ENCODE results near the gene PODNL1. TPM values are rescaled to one million over a fixed set of nuclear protein-coding genes. Genes with fewer than 3 reads are reported as not detected.

The PODNL1 gene
- total RNA-seq, 1 experiment from 2014 or later = 6.4 TPM

- H3K4me2 ChIP-seq = no peak overlapping the region
- CTCF ChIA-PET = no interaction called here
Observed at GRCh38 chr19:13934785-13935109, 3.5 kb downstream of the PODNL1 start.

GRCh38 chr19:13932911-13933393 is 5.3 kb downstream of the PODNL1 start:
- no peak overlapping the region for H3K4me2 ChIP-seq
- POLR2A ChIA-PET (ENCODE audit: unreplicated experiment) = interaction anchor here (0.6 kb wide), 1 partner anchor 197 kb away, joined by 3 read pairs; no protein-coding TSS in a partner anchor
- H3K9me3 ChIP-seq (ENCODE audit: insufficient read depth, low read depth) = no peaks in the 10 kb centered on the region
- H2AFZ ChIP-seq = no peak overlapping the region
- H3F3A ChIP-seq (ENCODE audit: insufficient read depth, low read depth) = peaks cover 27% of the 10 kb centered on the region
- no peaks in the 10 kb centered on the region for H3K4me1 ChIP-seq (replicated peaks; ENCODE audit: insufficient read depth)
- no peak overlapping the region for H3K4me3 ChIP-seq
- BruUV-seq (replicated peaks) = no TSS peak
- H3K27ac ChIP-seq = no peak overlapping the region
- H3K36me3 ChIP-seq (ENCODE audit: low read depth) = no peaks in the 10 kb centered on the region
- H3K79me2 ChIP-seq (ENCODE audit: low read depth) = no peaks in the 10 kb centered on the region
- TF ChIP-seq, protein P1, sequence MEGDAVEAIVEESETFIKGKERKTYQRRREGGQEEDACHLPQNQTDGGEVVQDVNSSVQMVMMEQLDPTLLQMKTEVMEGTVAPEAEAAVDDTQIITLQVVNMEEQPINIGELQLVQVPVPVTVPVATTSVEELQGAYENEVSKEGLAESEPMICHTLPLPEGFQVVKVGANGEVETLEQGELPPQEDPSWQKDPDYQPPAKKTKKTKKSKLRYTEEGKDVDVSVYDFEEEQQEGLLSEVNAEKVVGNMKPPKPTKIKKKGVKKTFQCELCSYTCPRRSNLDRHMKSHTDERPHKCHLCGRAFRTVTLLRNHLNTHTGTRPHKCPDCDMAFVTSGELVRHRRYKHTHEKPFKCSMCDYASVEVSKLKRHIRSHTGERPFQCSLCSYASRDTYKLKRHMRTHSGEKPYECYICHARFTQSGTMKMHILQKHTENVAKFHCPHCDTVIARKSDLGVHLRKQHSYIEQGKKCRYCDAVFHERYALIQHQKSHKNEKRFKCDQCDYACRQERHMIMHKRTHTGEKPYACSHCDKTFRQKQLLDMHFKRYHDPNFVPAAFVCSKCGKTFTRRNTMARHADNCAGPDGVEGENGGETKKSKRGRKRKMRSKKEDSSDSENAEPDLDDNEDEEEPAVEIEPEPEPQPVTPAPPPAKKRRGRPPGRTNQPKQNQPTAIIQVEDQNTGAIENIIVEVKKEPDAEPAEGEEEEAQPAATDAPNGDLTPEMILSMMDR (conservative IDR thresholded peaks at IDR 0.05) = no peak
- no peak for TF ChIP-seq EZH2 (IDR thresholded peaks at IDR 0.05; ENCODE audit: low read depth)
- CTCF ChIA-PET = no interaction called here
- no peaks in the 10 kb centered on the region for H3K9me2 ChIP-seq (ENCODE audit: insufficient read depth)
- DNase-seq = no peak
- 0 out of 2 replicates have a peak, but pooled peaks cover 2% of the 10 kb centered on the region for H4K20me1 ChIP-seq (ENCODE audit: insufficient read depth)
- intact Hi-C loops (cut with micrococcal nuclease; ENCODE audit: unreplicated experiment) = no loop called here
- no peaks in the 10 kb centered on the region for H3K27me3 ChIP-seq (ENCODE audit: insufficient read depth, low read depth)

More at GRCh38 chr19:13934785-13935109, 3.5 kb downstream of the PODNL1 start:
- no peaks in the 10 kb centered on the region for H3K9me2 ChIP-seq (ENCODE audit: insufficient read depth)
- H3K27me3 ChIP-seq (ENCODE audit: insufficient read depth, low read depth) = no peaks in the 10 kb centered on the region
- H3K27ac ChIP-seq = no peak overlapping the region
- intact Hi-C loops (cut with micrococcal nuclease; ENCODE audit: unreplicated experiment) = no loop called here
- no peak for DNase-seq
- no peak overlapping the region for H2AFZ ChIP-seq
- no peaks in the 10 kb centered on the region for H3K36me3 ChIP-seq (ENCODE audit: low read depth)
- no peak for TF ChIP-seq EZH2 (IDR thresholded peaks at IDR 0.05; ENCODE audit: low read depth)
- TF ChIP-seq, protein P1 (conservative IDR thresholded peaks at IDR 0.05) = no peak
- 0 out of 2 replicates have a peak, but pooled peaks cover 2% of the 10 kb centered on the region for H4K20me1 ChIP-seq (ENCODE audit: insufficient read depth)
- POLR2A ChIA-PET (ENCODE audit: unreplicated experiment) = no interaction called here
- no TSS peak for BruUV-seq (replicated peaks)
- no peaks in the 10 kb centered on the region for H3K9me3 ChIP-seq (ENCODE audit: insufficient read depth, low read depth)
- H3F3A ChIP-seq (ENCODE audit: insufficient read depth, low read depth) = peaks cover 15% of the 10 kb centered on the region; the same call in 1 of the 2 replicates
- H3K4me1 ChIP-seq (replicated peaks; ENCODE audit: insufficient read depth) = no peaks in the 10 kb centered on the region
- no peak overlapping the region for H3K4me3 ChIP-seq
- no peaks in the 10 kb centered on the region for H3K79me2 ChIP-seq (ENCODE audit: low read depth)

- Histone ChIP-seq H3K79me2 (ENCODE audit: low read depth) (no peaks in the 10 kb centered on the region), H3K4me2 (no peak overlapping the region), H3K27ac (no peak overlapping the region), H3F3A (ENCODE audit: insufficient read depth, low read depth) (peaks cover 29% of the 10 kb centered on the region), H3K36me3 (ENCODE audit: low read depth) (no peaks in the 10 kb centered on the region), H3K27me3 (ENCODE audit: insufficient read depth, low read depth) (no peaks in the 10 kb centered on the region), H3K4me1 (replicated peaks; ENCODE audit: insufficient read depth) (no peaks in the 10 kb centered on the region), H4K20me1 (ENCODE audit: insufficient read depth) (0 out of 2 replicates have a peak, but pooled peaks cover 2% of the 10 kb centered on the region), H3K9me3 (ENCODE audit: insufficient read depth, low read depth) (no peaks in the 10 kb centered on the region), H3K9me2 (ENCODE audit: insufficient read depth) (no peaks in the 10 kb centered on the region), H3K4me3 (no peak overlapping the region), H2AFZ (no peak overlapping the region)
- DNase-seq = no peak
- intact Hi-C loops (cut with micrococcal nuclease; ENCODE audit: unreplicated experiment) = no loop called here
- POLR2A ChIA-PET (ENCODE audit: unreplicated experiment) = no interaction called here
- TF ChIP-seq, protein P1 (conservative IDR thresholded peaks at IDR 0.05) = no peak
- no peak for TF ChIP-seq EZH2 (IDR thresholded peaks at IDR 0.05; ENCODE audit: low read depth)
- BruUV-seq (replicated peaks) = no TSS peak
- CTCF ChIA-PET = no interaction called here
Observed at GRCh38 chr19:13932149-13932637, 6.0 kb downstream of the PODNL1 start.
